A549 (cell line): ENCODE measurements around the gene GUCA2B.

Experiments used
- CEBPB ChIP-seq, 2 experiments: fragments of >200 bp in 1 of 2; sonication (Bioruptor Twin) in 1 of 2; formaldehyde crosslinking in 1 of 2; IDR thresholded peaks; 2 replicates each; pipeline ENCODE4 v1.6.1; 2012 to 2016
- CTCF ChIP-seq: fragments of >200 bp; sonication (Bioruptor Twin); formaldehyde crosslinking; IDR thresholded peaks from 3 replicates; pipeline ENCODE4 v1.5.1; 2016
- ELK1 ChIP-seq: fragments of 150-350 bp; IDR thresholded peaks from 2 replicates; pipeline ENCODE4 v1.6.1; 2014; ENCODE audit warnings: low read depth, mild to moderate bottlenecking, low read length
- KDM1A ChIP-seq: fragments of 200-600 bp; sonication (generic); IDR thresholded peaks from 2 replicates; pipeline ENCODE4 v1.6.1; 2016; ENCODE audit warnings: low read depth, mild to moderate bottlenecking
- KDM5A ChIP-seq: fragments of 200-600 bp; sonication (generic); IDR thresholded peaks from 2 replicates; pipeline ENCODE4 v1.6.1; 2016; ENCODE audit warnings: antibody characterized with exemption, mild to moderate bottlenecking
- MAX ChIP-seq: IDR thresholded peaks from 2 replicates; pipeline ENCODE4 v1.6.1; 2012
- MYC ChIP-seq: IDR thresholded peaks from 2 replicates; pipeline ENCODE4 v1.6.1; 2012; ENCODE audit warnings: mild to moderate bottlenecking, inconsistent platforms, low read length, improper control_type of control experiment, borderline replicate concordance
- PHF8 ChIP-seq: fragments of 200-600 bp; sonication (generic); IDR thresholded peaks from 2 replicates; pipeline ENCODE4 v1.6.1; 2016; ENCODE audit warnings: low read depth, mild to moderate bottlenecking, antibody characterized with exemption, moderate library complexity, borderline replicate concordance
- POLR2A ChIP-seq: IDR thresholded peaks from 2 replicates; pipeline ENCODE4 v1.6.1; 2012; ENCODE audit warnings: mild to moderate bottlenecking, low read length
- RAD21 ChIP-seq, 2 experiments: fragments of >200 bp in 1 of 2; sonication (Bioruptor Twin) in 1 of 2; formaldehyde crosslinking in 1 of 2; IDR thresholded peaks in 1 of 2; conservative IDR thresholded peaks in 1 of 2; 2 replicates in 1 of 2; 3 replicates in 1 of 2; pipeline ENCODE4 v1.6.1; 2012 to 2018; ENCODE audit warnings: inconsistent platforms in 1 of 2
- USF2 ChIP-seq: fragments of 450-650 bp; IDR thresholded peaks from 2 replicates; pipeline ENCODE4 v1.6.1; 2014; ENCODE audit warnings: antibody characterized with exemption
- ZFP36 ChIP-seq: fragments of 450-650 bp; IDR thresholded peaks from 2 replicates; pipeline ENCODE4 v1.6.1; 2014; ENCODE audit warnings: borderline replicate concordance; ENCODE audit not compliant: partially characterized antibody

GRCh38 chr1:42142894-42143675 lies 10.1 kb upstream of the GUCA2B start:
- TF ChIP-seq MYC (no peak), CEBPB (IDR thresholded peaks at IDR 0.05) (no peak), ZFP36 (no peak), RAD21 (conservative IDR thresholded peaks at IDR 0.05 in 1 of 2, IDR thresholded peaks at IDR 0.05 in 1 of 2) (no peak), MAX (no peak), USF2 (no peak), ELK1 (no peak), CTCF (no peak), POLR2A (no peak), KDM1A (no peak), KDM5A (no peak), PHF8 (no peak)
